Non-pigmented ciliary epithelial cell (primary cell): ENCODE results near the gene PLOD3.

ENCODE experiments used
- DNase-seq: peaks from one replicate; pipeline ENCODE4 v3.0.0-alpha.2; 2010; ENCODE audit warnings: low read depth

PLOD3 gene

DNA sequence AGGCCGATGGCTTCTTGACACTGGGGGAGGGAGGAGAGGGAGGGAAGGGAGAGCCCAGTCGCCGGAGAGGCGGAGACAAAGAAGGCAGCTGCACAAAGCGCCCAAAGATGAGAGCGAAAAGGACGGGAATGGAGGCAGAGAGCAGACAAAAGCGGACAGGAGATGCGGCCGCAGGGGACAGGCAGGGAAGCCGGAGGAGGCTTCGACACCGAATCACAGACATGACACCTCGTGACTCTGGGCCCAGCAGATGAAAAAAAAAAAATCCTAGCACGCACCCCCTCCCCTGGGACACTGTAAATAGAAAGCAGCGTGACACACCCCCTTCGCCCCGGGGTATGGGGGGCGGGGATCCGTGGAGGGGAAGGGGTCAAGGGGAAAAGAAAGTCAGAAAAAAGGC is 38.3 kb downstream of the PLOD3 start:
- no peak for DNase-seq

DNA sequence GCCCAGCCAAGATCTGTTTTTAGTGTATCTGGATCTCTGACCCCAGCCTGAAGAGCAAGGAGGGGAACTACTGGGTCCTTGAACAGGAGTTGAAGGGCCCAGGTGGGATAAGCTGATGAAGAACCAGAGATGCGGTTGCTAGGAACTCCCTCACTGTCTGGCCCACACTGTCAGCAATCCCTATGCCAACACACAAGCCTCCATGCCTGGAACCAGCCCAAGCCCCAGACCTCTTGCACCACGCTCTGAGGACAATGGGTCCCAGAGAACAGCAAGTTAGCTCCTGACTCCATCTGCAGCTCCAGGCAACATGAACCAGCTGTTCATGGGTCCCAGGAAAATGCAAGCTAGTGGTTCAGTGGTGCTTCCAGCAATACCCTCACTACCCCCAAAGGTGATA is 39.7 kb downstream of the PLOD3 start:
- DNase-seq, result no peak

DNA sequence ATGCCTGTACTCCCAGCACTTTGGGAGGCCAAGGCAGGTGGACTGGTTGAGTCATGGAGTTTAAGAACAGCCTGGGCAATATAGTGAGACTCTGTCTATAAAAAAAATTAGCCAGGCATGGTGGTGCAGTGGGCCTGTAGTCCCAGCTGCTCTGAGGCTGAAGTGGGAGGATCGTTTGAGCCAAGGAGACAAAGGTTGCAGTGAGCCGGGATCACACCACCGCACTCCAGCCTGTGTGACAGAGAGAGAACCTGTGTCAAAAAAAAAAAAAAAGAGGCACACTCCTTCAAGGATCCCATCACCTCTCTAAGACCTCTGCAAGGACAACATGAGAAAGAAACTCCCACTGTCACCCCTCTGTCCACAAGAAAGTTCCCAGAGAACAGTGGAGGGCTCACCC is 41.7 kb downstream of the PLOD3 start:
- no peak for DNase-seq

DNA sequence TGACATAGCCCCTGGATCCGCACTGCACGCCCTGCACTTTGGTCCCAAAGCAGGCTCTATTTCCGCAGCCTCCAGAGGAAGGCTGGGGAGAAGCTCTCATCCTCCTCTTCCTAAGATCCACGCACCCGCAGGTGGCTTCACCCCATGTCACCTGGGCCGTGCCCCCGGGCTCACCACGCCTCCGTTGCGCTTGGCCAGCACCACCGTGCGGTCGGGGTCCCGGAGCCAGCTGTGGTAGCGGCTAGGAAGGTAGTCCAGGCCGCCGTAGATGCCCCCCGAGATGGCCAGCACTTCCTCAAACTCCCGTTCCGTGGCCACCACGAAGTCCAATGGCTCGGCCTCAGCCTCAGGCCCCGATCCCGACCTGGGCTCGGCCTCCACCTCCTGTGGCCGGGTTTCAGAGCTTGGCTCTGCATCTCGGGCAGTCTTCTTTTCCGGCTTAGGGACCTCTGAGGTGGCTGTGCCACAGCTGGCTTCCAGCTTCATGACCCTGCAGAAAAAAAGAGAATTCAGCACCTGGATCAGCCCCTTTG is 43.0 kb downstream of the PLOD3 start:
- DNase-seq, result no peak

DNA sequence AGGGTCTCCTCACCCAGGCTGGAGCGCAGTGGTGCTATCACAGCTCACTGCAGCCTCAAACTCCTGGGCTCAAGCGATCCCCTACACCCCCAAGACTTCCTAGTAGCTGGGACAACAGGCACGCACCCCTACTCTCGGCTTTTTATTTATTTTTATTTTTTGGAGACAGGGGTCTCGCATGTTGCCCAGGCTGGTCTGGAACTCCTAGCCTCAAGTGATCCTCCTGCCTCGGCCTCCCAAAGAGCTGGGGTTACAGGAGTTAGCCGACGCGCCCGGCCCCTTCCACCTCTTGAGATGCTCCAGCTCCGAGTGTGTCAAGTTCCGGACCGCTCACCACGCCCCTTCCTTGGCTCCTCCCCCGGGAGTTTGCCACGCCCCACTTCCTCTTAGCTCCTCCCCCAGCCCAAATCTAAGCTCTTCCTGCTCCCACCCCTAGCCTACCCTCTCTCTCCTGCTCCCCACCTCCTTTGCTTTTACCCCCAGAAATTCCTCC is 43.6 kb downstream of the PLOD3 start:
- DNase-seq, result no peak

DNA sequence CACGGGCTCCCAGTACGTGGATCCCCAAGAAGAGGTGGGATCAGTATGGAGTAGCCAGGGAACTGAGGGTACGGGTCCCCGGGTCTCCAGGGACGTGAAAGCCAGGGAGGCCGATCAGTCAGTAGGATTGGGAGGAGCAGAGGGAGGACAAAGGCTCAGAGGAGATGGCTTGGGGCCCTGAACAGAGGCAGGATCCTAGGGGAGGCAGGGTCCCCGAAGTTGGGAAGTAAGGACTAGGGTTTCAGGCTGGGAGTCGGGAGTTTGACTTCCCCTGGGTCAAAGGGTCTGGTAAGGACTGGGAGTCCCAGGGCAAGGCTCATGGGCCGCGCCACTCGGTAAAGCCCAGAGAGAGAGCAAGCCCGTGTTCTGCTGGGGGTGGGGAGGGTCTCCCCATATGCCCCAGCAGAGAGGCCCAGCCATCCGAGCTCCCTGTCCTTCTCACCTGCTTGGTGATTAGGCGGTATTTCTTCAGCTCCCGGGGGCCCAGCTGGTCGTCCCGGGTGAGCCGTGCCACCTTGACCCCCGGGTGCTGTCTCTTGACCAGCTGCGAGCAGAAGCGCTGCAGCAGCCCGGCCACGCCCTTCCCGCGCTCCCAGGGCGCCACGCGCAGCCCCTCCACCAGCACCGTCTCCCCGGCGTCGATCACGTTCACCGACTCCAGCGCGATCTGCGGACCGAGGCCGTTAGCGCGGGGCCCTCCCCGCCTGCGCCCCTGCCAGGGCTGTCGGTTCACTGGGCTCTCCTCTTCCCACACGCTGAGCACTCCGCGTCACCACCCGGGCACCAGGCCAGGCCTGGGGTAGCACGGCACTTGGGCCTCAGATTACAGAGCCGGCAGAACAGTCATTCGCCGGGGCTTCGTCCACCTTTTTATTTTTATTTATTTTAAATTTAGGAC is 44.3 kb downstream of the PLOD3 start:
- no peak for DNase-seq

DNA sequence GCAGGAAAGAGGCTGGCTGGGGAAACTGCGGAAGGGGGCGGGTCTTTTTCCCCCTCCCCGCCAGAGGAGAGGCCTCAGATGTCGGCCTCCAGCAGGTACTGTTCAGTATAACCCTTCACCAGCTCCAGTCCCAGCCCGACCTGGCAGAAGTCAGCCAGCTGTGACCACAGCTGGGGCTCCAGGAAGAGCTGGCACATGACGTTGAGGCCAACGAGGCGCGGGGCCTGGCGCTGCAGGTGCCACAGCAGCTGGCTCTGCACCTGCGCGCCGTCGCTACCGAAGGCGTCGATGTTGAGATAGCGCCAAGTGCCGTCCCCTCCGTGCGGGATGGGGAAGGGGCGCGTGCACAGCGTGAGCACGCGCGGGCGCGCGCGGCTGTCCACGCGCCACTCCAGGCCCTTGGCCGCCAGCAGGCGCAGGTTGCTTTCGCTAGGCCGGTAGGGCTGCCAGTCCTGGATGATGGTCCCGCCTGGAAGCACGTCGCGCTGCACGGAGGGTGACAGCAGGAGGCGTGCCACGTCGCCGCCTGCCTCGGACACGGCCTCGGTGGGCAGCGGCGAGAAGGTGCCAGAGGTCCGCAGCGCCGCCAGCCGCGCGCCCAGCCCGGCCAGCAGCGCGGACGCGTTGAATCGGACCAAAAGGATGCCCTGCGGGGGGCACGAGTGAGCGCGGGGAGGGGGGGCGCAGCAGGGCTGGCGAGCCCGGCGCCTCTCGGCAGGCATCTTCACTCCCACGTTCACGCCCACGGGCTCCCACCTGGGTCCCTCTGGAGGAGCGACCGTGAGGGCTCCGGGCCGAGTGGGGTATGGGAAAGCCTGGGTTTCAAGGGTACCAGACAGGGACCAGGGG is 45.2 kb downstream of the PLOD3 start:
- DNase-seq, result no peak

DNA sequence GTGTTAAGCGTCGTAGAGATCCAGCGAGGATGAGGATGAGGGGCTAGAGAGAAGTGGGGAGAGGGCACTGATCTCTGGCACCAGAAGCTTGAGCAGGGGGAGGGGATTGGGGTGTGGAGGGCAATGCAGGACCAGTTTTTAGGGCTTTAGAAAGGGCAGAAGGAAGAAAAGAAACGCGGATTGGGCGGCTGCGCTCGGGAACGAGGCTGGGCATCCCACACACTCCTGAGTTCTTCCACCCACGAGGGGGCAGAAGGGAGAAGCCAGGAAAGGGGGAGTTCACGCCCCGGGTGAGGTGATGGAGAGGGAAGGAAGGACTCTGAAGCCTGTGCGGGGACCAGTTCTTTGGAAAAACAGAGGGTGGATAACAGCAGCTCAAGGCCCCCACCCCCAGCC is 45.9 kb downstream of the PLOD3 start:
- no peak for DNase-seq

DNA sequence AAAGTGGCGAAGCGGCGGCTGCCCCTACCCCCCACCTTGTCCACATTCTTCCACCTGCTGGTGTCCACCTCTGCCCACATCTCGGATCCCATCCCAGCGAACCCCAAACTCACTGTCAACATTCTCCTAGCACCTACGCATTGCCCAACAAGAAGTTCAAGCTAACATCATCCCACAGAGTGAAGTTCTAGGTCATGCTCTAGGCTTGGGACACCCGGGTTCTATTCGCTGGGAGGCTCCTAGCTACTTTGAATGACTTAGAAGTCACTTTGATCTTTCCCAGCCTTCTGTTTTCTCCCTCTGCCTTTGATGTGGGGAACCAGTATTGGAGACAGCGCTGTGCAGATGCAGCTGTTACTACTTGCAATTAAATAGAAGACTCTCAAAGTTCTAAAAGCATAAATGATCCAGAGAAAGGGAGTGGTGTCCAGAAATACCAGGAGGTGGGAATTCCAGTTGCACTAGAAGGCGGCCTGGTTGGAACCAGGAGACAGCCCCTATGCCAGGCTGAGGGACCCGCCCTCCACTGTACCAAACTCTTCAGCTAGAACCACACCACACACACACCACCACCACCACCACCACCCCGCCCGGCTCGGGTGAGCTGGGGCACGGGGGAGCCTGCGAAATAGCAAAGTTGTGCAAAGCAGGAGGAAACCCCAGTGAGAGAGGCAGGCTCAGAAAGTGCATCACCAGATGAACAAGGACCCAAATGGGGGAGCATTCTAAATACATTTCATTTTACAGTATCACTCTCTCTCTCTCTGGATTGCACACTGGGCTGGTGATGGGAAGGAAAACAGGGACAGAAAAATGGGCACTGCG is 46.6 kb downstream of the PLOD3 start:
- no peak for DNase-seq

DNA sequence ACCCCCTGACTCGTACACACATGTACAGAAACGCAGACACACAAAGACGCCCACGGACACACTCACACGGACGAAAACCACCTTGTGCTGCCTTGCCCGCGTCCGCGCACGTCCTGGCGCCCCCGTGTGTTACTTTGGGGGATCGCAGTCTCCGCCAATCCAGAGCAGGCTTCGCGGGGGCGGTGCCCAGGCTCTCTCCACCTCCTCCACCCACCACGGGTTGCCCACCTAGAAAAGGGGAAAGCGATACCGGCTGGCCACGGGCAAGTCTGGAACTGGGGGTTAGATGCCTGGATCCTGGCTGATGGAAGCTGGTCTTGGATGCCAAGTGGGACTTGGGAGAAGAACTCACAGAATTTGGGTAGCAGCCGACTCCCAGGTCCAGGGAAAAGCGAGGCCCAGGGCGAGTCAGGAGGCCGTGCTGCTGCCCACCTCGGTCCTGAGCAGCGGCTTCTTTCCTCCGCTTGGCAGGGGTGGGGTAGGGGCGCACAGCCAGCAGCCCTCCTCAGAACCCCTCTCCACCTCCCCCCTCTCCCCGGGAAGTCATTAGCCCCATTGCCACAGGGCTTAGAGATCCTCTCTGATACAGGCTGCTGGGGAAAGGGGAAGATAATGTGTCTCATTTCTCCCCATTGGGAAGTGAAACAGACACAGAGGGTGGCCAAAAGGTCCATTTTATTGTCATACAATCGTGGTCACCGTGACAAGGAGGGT is 47.4 kb downstream of the PLOD3 start:
- DNase-seq, result no peak

DNA sequence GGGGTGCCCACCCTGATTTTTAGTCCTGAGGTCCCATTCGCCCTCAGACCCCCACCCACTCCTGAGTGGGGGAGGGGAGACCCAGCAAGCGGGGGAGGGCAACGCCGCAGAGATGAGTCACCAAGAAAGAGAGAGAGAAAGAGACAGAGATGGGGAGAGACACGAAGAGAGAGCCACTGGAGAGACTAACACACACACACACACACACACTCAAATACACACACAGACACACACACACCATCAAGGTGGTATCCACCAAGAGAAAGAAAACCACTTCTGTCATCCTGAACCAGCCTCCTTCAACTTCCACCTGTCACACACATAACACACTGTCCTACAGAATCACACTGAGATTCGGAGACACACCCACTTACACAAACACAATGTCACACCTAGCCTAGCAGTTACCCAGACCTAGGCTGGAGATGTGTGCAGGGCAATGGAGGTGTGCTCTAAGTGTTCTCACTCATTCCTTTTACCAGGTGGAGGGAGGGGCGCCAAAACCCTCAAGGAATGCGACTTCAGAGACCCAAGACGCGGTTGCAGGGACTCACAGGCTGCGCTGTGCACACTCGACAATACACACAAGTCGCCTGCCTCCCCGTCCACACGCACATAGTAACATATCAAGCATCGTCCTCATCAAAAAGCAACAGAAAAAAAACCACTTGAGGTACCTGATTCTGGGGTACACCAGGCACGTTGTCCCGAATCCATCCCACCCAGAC is 48.1 kb downstream of the PLOD3 start:
- no peak for DNase-seq

DNA sequence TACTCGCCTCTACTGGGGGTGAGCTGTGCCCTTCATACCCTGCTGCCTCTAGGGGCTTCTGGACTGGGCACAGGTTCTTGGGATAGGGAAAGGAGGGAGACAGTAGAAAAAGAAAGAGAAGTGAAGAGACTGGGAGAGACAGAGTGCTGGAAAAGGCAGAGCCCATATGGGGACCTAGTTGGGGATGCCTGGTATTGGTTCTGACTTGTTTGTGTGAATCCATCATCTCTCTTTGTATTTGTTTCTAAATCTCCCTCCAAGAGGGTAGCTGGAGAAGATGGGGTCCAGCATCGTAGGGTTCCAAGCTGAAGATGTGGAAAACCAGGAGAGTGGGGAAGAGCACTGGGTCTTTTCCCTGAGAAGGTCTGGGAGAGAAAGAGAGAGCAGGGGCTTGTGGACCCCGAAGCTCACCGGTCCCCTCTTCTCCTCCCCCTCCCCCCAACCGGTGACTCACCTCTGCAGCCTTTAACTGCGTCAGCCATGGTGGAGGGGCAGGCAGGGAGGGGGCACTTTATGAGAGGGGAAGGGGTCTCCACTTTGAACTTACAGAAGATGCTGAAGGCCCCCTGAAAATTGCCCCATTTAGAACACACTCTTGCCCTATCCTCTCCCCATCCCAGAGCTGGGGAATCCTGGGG is 48.9 kb downstream of the PLOD3 start:
- no peak for DNase-seq

DNA sequence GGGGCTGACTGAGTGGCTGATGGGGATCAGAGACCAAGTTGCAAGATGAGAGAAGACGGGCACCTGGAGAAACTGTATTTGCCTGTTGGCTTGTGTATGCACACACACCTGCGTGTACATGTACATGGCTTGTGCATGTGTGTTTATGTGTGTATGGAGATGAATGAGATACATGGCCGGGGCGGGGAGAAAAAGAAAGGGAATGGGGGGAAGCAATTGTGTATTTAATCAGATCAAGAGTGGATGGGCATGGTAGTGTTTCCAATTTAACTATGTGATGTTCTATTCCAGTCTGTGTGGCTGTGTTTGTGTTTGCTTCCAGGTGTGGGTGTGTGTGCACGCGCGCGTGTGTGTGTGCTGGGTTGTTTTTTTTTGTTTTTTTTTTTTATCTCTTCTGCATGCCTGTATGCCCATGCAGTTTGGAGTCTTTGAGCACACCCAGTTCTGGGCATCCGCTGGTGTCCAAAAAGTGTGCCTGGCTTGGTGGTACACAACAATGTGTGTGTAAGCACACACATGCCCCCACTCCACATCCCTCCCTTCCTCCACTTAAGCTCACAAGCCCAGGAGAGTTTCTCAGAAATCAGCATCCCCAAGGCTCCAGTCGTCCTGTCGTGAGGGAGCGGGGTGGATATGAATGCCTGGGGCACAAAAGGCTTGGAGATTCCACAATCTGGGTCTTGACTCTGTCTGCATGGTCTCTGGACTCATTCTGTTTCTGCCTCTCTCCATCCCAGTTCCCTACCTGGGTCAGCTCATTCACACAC is 49.6 kb downstream of the PLOD3 start:
- DNase-seq, result no peak

DNA sequence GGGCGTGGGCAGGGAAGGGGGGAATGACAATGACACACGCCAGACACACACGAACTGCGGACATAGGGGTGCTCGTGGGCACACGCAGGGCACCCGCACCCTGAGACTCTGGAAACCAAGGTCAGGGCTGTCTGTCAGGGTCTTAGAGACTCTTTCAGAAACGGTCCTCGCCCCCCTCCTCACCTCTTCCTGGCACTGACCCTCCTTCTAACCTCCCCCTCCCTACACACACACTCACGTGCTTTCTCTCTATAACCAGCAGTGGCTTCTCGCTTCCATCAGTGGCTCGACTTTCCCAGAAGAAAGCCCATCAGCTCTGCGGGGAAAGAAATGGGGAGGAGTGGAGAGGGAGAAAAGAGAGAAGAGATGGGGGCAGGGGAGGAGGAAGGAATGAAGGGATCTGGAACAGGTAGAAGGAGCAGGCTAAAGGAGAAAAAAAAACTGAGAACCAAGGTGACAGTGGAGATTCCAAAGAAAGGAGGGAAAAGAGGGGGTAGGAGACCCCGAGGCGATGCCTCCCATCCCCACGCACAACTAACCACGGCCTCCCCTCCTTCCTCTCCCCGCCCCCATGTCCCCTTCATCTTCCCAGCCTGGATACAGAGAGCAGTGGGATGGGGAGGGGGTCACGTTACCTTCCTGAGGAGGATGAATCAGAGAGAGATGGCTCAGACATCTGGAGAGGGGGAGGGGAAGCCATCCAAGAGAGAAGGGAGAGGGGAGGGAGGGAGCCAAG is 50.3 kb downstream of the PLOD3 start:
- no peak for DNase-seq

DNA sequence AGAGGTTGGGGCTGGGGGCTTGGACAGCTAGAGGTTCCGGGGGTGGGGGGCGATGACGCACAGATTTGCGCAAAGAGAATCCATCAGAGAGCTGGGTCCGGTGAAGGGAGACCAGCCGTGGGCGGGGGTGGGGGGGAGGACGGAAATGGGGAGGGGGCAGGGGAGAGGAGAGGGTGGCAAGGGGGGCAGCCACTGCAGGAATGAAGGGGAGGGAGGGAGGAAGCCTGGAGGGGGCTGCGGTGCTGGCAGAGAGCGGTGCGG is 50.8 kb downstream of the PLOD3 start:
- no peak for DNase-seq

DNA sequence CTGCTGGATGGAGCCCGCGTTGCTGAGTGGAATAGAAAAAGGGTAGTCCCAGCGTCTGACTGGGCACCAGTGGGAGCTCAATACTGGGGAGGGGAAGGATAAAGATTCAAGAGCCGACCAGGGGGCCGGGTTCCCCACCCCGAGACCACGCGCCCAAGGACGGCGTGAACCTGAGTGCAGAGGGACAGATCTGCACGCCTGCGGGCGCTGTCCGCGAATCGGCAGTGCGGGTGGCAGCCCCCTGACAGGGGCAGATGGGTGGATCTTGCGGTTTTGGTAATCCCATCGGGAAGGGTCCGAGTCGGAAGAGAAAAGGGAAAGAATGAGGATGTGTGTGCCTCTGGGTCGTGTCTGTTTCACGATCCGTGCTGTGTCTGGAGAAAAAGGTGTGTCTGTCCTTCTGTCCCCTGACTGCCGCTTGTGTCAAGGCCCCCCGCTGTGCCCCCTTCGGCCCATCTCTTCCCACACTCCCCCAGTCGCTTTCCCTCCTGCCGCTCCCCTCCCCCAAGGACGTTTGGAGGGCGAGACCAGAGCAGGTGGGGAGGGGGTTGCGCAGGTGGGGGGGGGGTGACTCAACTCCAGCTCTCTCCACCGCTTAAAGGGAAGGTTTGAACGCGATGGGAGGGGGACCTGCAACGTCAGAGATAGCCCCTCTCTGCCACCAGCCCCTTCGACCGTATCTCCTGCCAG is 51.3 kb downstream of the PLOD3 start:
- no peak for DNase-seq

DNA sequence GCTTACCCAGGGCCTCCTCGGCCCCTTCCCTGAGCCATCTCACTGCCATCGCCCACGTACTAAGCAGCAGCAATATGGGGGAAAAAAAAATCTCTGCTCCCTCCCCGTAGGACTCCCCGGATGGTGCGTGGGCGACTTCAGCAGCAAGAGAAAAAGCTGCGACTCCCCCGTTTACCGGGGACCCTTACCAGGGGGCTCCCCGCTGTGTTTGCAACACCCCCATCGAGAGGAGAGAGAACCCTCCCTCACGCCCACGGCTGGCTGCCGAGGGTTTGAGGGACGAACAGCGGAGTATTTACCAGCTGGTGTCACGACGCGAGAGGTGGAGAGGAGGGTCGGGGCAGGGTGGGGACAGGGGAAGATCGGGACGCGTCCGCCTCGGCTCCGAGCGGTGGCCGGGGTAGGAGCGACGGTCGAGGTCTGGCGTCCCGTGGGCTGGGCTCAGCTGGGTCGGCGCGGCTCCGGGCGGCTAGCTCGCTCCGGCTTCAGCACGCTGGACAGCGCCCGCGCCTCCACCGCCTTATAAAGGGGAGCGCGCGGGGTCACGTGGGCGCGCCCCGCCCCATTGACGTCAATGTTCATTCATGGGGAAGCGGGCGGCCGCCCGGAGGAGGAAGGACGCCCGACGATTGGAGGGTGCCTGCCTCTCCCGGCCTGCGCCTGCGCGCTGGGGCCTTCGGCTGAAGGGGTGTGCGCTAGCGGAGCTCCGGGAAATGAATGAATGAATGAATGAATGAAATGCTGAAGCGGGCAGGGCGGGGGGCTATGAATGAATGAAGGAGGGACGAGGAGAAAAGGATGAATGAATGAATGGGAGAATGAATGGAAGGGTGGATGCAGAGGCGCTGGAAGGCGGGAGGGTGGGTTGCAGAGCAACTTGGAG is 52.1 kb downstream of the PLOD3 start, which contains the start of gene VGF:
TSS of gene VGF (minus strand) at position 495 of the 883 bp plus-strand sequence. CDS start 726 bp downstream, outside the sequence.
- DNase-seq, result peak; percentile 53
